HG03571 (cell line): ENCODE results near the gene DAZAP1.
A peak's percentile ranks its signal among the peaks of the same experiment; 100 is the strongest.
"Not testable (repeated sequence)": the region's sequence is repeated elsewhere in the genome, so short reads cannot be mapped to it uniquely, and the experiment has no call there.

Experiments used
- ATAC-seq: cut with Tn5 transposase; IDR thresholded peaks from one replicate; pipeline ENCODE4 v1.9.1; 2021; ENCODE audit not compliant: unreplicated experiment

DAZAP1 gene

DNA sequence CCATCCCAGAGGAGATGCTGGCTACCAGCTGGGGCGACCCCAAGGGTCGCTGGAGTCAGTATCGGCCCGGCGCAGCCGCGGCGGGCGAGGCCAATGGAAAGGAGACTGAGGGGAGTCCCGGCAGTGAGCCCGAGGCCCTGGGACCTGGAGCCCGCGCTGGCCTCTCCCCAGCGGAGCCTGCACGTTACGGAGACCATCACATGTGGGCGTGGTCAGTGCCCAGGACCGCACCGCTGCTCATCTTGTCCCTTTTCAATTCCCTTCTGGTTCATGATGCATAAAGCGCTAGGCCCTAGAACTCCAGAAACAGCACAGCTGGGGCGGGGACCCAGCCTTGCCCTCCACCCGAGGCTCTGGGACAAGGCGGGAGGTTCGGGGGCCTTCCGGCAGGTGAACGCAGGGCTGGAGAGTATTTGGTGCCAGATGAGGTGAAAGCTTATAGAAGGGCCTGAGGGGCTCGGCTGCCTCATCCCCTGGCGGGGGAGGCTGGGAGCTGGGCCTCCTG, 63.7 kb downstream of the DAZAP1 start:
- no peak for ATAC-seq

DNA sequence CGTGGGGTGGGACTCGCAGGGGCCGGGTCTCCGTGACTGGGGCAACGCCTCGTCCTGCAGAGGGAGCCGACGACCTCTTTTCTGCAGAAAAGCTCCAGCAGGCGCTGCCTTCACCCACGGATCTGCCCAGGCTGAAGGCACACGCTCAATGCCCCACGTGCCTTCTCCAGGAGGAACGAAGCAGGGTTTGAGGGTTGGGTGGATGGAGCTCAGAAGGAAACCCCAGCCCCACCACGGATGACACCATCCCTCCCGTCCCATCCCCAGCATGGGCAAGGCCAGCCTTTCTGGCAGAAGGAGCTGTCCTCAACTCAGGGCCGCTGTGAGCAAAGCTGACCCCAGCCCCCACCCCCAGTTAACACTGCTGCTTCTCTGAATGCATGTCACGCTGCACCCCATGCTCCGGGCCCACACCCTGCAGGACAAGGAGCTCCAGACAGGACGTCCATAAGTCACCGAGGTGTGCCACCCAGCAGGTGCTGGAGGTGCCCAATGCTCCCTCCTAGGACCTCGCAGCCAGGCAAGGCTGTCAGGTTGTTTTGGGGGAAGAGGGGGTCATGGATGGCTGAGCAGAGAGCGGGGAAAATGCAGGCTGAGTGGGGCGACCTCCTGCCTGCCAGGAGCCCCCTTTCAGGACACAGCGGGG, 64.3 kb downstream of the DAZAP1 start:
- no peak for ATAC-seq

DNA sequence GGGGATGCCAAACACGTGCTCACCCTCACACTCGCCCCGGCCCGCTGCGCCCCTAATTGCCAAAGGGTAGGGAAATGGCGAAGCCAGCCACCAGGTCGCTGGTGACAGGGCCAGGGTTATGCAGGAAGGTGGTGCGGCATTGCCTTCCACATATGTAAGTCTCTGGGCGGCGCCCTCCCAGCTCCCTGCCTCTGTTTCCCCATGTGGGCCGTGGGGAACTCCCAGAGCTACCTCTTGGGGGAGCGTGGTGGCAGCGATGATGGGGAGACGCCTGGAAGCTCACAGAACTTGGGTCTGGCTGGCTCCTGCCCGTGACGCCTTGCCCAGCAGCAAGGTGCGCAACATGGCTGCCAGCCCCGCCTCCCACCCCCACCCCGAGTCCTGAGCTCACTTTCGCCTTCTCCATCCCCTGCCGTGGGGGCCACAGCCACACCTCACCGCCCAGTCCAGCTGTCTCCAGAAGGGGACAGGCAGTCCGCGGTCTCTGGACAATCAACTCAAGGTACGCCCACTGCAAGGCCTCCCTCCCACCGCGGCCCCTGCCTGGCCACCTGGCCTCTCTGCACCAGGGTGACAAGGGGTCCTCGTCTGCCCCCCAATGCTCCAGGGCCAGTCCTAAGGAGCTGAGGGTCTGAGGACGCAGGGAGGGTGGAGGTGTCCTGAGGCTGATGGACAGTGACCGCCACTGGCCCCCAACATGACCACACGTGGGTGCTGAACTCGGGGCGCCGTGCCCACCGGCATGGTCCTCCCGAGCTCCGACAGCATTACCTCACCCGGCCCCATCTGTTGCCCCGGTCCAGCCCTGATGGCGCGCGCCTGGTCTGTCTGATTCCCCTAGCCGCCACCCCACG, 65.1 kb downstream of the DAZAP1 start:
- ATAC-seq, result no peak

GRCh38 chr19:1473085-1473851, 65.9 kb downstream of the DAZAP1 start:
- ATAC-seq, result no peak

DNA sequence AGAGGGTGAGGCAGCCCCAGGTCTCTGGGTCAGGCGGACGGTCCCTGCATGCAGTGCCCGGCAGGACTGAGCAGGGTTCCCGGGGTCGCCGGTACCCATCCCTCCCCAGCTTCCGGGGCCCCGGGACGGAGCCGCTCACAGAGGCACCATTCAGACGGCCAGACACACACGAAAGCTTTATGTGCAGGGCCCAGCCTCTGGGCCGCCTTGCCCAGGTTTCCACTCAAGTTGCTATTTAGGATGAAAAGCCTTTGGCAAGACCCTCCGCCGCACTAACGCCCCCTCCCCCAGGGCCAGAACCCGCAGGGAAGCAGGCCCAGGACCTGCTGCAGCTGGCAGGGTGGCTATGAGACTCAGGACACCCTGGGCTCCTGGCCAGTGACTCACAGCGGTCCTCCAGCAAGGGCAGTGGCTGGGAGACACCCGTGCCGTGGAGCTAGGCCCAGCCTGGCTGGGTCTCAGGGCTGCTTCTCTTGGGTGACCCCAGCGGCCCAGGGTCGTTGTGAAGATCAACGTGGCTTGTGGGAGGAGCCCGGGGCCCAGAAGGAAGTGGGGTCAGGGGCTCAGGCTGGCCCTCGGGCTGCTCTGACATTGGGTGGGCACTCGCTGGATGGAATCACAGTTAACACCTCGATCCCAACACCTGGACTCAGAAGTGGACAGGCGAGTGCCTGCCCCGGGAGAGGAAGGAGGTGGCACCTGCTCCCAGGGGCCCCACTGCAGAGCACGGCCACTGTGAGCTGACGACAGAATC, 66.8 kb downstream of the DAZAP1 start:
- no peak for ATAC-seq

DNA sequence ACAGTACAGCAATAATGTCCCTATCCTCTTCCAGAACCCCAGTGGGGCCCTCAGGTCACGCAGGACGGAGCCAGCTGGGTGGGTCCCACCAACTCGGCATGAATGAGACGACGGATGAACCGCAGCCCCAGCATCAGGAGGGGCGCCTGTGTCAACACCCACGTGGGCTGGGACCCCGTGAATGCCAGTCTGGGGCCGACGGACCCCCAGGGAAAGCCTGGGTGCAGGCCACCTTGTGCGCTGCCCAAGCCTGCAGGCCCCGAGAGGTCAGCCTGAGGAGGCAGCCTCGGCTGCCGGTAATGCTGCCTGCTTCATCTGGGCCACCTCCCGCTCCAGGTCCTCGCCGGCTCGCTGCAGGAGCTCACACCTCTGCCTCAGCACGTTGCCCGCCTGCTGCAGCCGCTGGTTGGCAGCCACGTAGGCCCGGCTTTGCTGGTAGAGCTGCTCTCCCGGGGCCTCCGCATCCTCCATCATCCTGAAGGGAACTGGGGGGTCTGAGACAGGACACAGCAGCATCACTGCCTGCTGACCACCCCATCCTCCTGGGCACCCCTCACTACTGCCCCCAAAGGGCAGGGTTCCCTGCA, 67.5 kb downstream of the DAZAP1 start:
- no peak for ATAC-seq

GRCh38 chr19:1475751-1476437, 68.5 kb downstream of the DAZAP1 start:
- no peak for ATAC-seq

DNA sequence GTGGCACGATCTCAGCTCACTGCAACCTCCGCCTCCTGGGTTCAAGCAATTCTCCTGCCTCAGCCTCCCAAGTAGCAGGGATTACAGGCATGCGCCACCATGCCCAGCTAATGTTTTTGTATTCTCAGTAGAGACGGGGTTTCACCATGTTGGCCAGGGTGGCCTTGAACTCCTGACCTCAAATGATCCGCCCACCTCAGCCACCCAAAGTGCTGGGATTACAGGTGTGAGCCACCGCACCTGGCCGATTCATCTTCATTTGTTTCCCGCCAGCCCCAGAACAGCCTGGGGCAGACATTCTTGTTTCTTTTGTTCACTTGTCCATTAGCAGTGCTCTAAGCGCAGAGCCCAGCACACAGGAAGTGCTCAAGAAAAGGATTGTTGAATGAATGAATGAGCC, 69.7 kb downstream of the DAZAP1 start:
- ATAC-seq, result not testable (repeated sequence)

GRCh38 chr19:1478934-1479707, 71.7 kb downstream of the DAZAP1 start, which contains the start of gene C19orf25:
TSS of gene C19orf25 (minus strand) at chr19:1479215. CDS start at chr19:1478903, 312 bp downstream.
- ATAC-seq, result peak; percentile 60

DNA sequence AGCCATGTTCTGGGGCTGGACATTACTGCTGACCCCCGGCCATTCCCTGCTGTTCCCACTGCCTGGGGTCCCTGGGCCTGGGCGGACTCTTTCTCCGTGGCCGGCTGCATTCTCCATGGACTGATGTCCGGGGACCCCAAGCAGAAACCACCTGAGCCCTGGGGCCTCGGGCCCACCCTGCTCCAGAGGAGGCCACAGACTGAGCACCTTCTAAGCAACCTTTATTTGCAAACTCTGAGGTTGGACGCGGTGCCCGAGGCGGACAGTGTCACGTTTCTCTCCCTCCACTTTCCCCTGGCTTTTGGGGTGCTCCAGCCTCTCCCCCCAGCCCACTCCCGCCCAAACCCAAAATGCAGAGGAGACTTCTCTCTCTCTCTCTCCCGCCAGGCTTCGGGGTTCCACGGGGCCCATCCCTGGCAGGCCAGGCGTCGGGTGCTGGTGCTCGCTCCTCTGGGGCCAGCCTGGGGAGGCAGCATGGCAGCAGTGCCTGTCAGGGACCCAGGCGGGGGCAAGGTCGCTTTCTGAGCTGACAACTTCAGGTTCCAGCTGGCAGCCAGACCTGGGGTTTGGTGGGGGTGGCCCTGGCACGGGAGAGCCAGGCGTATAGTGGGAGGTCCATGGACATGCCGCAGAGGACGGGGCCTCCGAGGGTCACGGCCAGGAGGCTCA, 74.0 kb downstream of the DAZAP1 start:
- ATAC-seq, result no peak

- ATAC-seq, result no peak
Measured at GRCh38 chr19:1481893-1482360, 74.5 kb downstream of the DAZAP1 start.

- no peak for ATAC-seq
Measured at GRCh38 chr19:1482361-1483130, 75.2 kb downstream of the DAZAP1 start.

GRCh38 chr19:1483131-1483978, 76.0 kb downstream of the DAZAP1 start:
- no peak for ATAC-seq

- ATAC-seq, result no peak
Measured at GRCh38 chr19:1483979-1484428, 76.6 kb downstream of the DAZAP1 start.
